HFF-Myc (cell line): ENCODE data around the gene HMGA1.
"Not testable (repeated sequence)": the region's sequence is repeated elsewhere in the genome, so short reads cannot be mapped to it uniquely, and the experiment has no call there.

Source experiments
- DNase-seq: peaks from one replicate; pipeline ENCODE4 v3.0.0-alpha.2; 2011; ENCODE audit warnings: low read depth; ENCODE audit errors: extremely low read depth
- H3K4me3 ChIP-seq: replicated peaks from 2 replicates; pipeline ENCODE4 v1.5.1; 2011; ENCODE audit warnings: low read depth, mild to moderate bottlenecking, control low read depth, low read length
- CTCF ChIP-seq: IDR thresholded peaks from 2 replicates; pipeline ENCODE4 v1.5.1; 2012; ENCODE audit warnings: mild to moderate bottlenecking, low read depth, low read length, control low read depth; ENCODE audit errors: missing control alignments

The HMGA1 gene

GRCh38 chr6:34259529-34260069 lies 22.9 kb downstream of the HMGA1 start:
- H3K4me3 ChIP-seq = no peak overlapping the region
- DNase-seq = no peak
- TF ChIP-seq CTCF = no peak

- no peak overlapping the region for H3K4me3 ChIP-seq
- no peak for DNase-seq
- TF ChIP-seq CTCF = no peak
Measured at GRCh38 chr6:34260576-34261267, 24.0 kb downstream of the HMGA1 start.

- DNase-seq, H3K4me3 ChIP-seq: not testable (repeated sequence)
Measured at GRCh38 chr6:34263484-34263883, 26.8 kb downstream of the HMGA1 start.

- H3K4me3 ChIP-seq = no peak overlapping the region
- no peak for DNase-seq
- TF ChIP-seq CTCF = no peak
Measured at GRCh38 chr6:34267746-34268145, 31.1 kb downstream of the HMGA1 start.

- DNase-seq, H3K4me3 ChIP-seq: not testable (repeated sequence)
Measured at GRCh38 chr6:34269132-34269531, 32.5 kb downstream of the HMGA1 start.

GRCh38 chr6:34269658-34270341 lies 33.1 kb downstream of the HMGA1 start:
- H3K4me3 ChIP-seq, DNase-seq: not testable (repeated sequence)

GRCh38 chr6:34272013-34272926 lies 35.6 kb downstream of the HMGA1 start:
- no peak for TF ChIP-seq CTCF
- DNase-seq = no peak
- H3K4me3 ChIP-seq = no peak overlapping the region

GRCh38 chr6:34273242-34273805 lies 36.7 kb downstream of the HMGA1 start:
- H3K4me3 ChIP-seq = no peak overlapping the region
- no peak for DNase-seq
- no peak for TF ChIP-seq CTCF
